H1 (cell line): Measurements from ENCODE around the gene CD48. TPM values are rescaled to one million over a fixed set of nuclear protein-coding genes. Genes with fewer than 3 reads are reported as not detected.
"Not testable (repeated sequence)": the region's sequence is repeated elsewhere in the genome, so short reads cannot be mapped to it uniquely, and the experiment has no call there.

ENCODE experiments used
- CTCF ChIA-PET: fragments of 300-600 bp; sonication (Branson Sonifier 250); formaldehyde crosslinking; loops from one replicate; lab custom pipeline; 2021; ENCODE audit not compliant: partially characterized antibody; lab: Charles Lee
- POLR2A ChIA-PET: fragments of 300-600 bp; sonication (Branson Sonifier 250); formaldehyde crosslinking; loops from one replicate; lab custom pipeline; 2021; ENCODE audit warnings: inconsistent platforms; ENCODE audit not compliant: partially characterized antibody; lab: Charles Lee
- DNase-seq, 2 experiments: peaks; one replicate each; pipeline versions ENCODE4 v3.0.0 to v3.0.0-alpha.2; 2010 to 2022; ENCODE audit warnings: low spot score in 2 of 2, low read depth in 1 of 2, mixed read lengths in 1 of 2
- FAIRE-seq: peaks from 2 replicates; lab custom pipeline; 2011; peaks lifted over from hg19 to GRCh38; lab: Jason Lieb, UNC
- H2AFZ ChIP-seq: 2 replicates; pipeline ENCODE4 v1.8.1; 2012; ENCODE audit warnings: low read length, inconsistent platforms
- H2AK5ac ChIP-seq: 2 replicates; pipeline ENCODE4 v1.6.1; 2013; ENCODE audit warnings: low read depth, low read length
- H2BK120ac ChIP-seq: replicated peaks from 2 replicates; pipeline ENCODE3; 2013; ENCODE audit warnings: low read depth, low read length, inconsistent platforms
- H2BK12ac ChIP-seq: 2 replicates; pipeline ENCODE4 v1.6.1; 2013; ENCODE audit warnings: low read depth, low read length
- H2BK15ac ChIP-seq: 2 replicates; pipeline ENCODE4 v1.6.1; 2013; ENCODE audit warnings: low read length
- H2BK20ac ChIP-seq: 2 replicates; pipeline ENCODE4 v1.6.1; 2013; ENCODE audit warnings: low read length
- H2BK5ac ChIP-seq: 2 replicates; pipeline ENCODE4 v1.6.1; 2013; ENCODE audit warnings: low read depth, low read length
- H3K14ac ChIP-seq: 2 replicates; pipeline ENCODE4 v1.6.1; 2013; ENCODE audit warnings: inconsistent platforms; ENCODE audit not compliant: insufficient read length
- H3K18ac ChIP-seq: 2 replicates; pipeline ENCODE4 v1.6.1; 2013; ENCODE audit warnings: low read length; ENCODE audit errors: extremely low read depth
- H3K23ac ChIP-seq: 2 replicates; pipeline ENCODE4 v1.6.1; 2013; ENCODE audit warnings: inconsistent platforms; ENCODE audit not compliant: insufficient read length
- H3K23me2 ChIP-seq: 2 replicates; pipeline ENCODE4 v1.6.1; 2013; ENCODE audit warnings: low read depth, low read length
- H3K27ac ChIP-seq: 2 replicates; pipeline ENCODE4 v1.6.1; 2011; ENCODE audit warnings: low read depth, low read length, inconsistent platforms
- H3K27me3 ChIP-seq, 4 experiments: replicated peaks in 1 of 4; 1 replicate in 1 of 4; 2 replicates in 3 of 4; pipeline versions ENCODE4 v1.6.1 to v1.8.1; 2011 to 2013; ENCODE audit warnings: low read length in 3 of 4, mild to moderate bottlenecking in 3 of 4, inconsistent platforms in 2 of 4, mixed read lengths in 2 of 4, moderate library complexity in 1 of 4; ENCODE audit not compliant: control insufficient read depth in 3 of 4, insufficient read depth in 3 of 4; ENCODE audit errors: extremely low read depth in 1 of 4
- H3K36me3 ChIP-seq, 4 experiments: 2 replicates each; pipeline versions ENCODE4 v1.6.1 to v1.8.1; 2011 to 2013; ENCODE audit warnings: mild to moderate bottlenecking in 4 of 4, low read length in 3 of 4, moderate library complexity in 2 of 4, control low read depth in 1 of 4, inconsistent platforms in 1 of 4; ENCODE audit not compliant: insufficient read depth in 4 of 4, control insufficient read depth in 2 of 4
- H3K4ac ChIP-seq: replicated peaks from 2 replicates; pipeline ENCODE3; 2013; ENCODE audit warnings: low read length, low read depth, mixed read lengths, inconsistent platforms; ENCODE audit not compliant: insufficient read length
- H3K4me1 ChIP-seq, 4 experiments: replicated peaks in 1 of 4; 1 replicate in 1 of 4; 2 replicates in 3 of 4; pipeline versions ENCODE4 v1.6.1 to v1.8.1; 2011 to 2013; ENCODE audit warnings: low read length in 3 of 4, inconsistent platforms in 2 of 4, mixed read lengths in 1 of 4; ENCODE audit not compliant: insufficient read depth in 4 of 4, control insufficient read depth in 3 of 4
- H3K4me2 ChIP-seq, 2 experiments: 2 replicates each; pipeline versions ENCODE4 v1.6.1 to v1.8.1; 2011 to 2013; ENCODE audit warnings: low read depth in 2 of 2, low read length in 2 of 2, control low read depth in 1 of 2, inconsistent platforms in 1 of 2, mild to moderate bottlenecking in 1 of 2; ENCODE audit not compliant: insufficient read depth in 1 of 2
- H3K4me3 ChIP-seq, 4 experiments: fragments of 200-600, 300-600 bp in 1 of 4; sonication (generic), shearing (Covaris generic), sonication (Bioruptor Twin) in 1 of 4; 2 replicates each; pipeline versions ENCODE4 v1.5.1 to v1.8.1; 2011 to 2016; ENCODE audit warnings: low read length in 4 of 4, low read depth in 3 of 4, control low read depth in 2 of 4, inconsistent platforms in 2 of 4, mild to moderate bottlenecking in 2 of 4, mixed read lengths in 1 of 4, moderate library complexity in 1 of 4; ENCODE audit not compliant: insufficient read depth in 2 of 4; ENCODE audit errors: extremely low read depth in 1 of 4
- H3K56ac ChIP-seq: replicated peaks from 2 replicates; pipeline ENCODE3; 2013; ENCODE audit warnings: low read depth, mild to moderate bottlenecking, mixed read lengths, low read length, inconsistent platforms; ENCODE audit not compliant: insufficient read length
- H3K79me1 ChIP-seq: 2 replicates; pipeline ENCODE4 v1.6.1; 2013; ENCODE audit warnings: low read depth, low read length, control low read depth
- H3K79me2 ChIP-seq, 2 experiments: 2 replicates each; pipeline versions ENCODE4 v1.6.1 to v1.8.1; 2012 to 2013; ENCODE audit warnings: low read length in 2 of 2, mild to moderate bottlenecking in 2 of 2, inconsistent platforms in 1 of 2; ENCODE audit not compliant: insufficient read depth in 2 of 2, control insufficient read depth in 1 of 2
- H3K9ac ChIP-seq, 4 experiments: replicated peaks in 1 of 4; 1 replicate in 1 of 4; 2 replicates in 3 of 4; pipeline versions ENCODE4 v1.6.1 to v1.8.1; 2011 to 2013; ENCODE audit warnings: low read depth in 3 of 4, low read length in 3 of 4, control low read depth in 2 of 4, mild to moderate bottlenecking in 2 of 4, moderate library complexity in 2 of 4, inconsistent platforms in 1 of 4; ENCODE audit errors: extremely low read depth in 1 of 4
- H3K9me3 ChIP-seq, 2 experiments: 2 replicates each; pipeline versions ENCODE4 v1.6.1 to v1.8.1; 2012 to 2013; ENCODE audit warnings: mild to moderate bottlenecking in 2 of 2, moderate library complexity in 2 of 2, control low read depth in 1 of 2, inconsistent platforms in 1 of 2, low read depth in 1 of 2, low read length in 1 of 2, mixed read lengths in 1 of 2; ENCODE audit not compliant: insufficient read depth in 2 of 2
- H4K20me1 ChIP-seq, 2 experiments: replicated peaks in 1 of 2; 2 replicates each; pipeline versions ENCODE3 to v1.8.1; 2011 to 2013; ENCODE audit warnings: inconsistent platforms in 2 of 2, low read length in 2 of 2, mild to moderate bottlenecking in 1 of 2; ENCODE audit not compliant: insufficient read depth in 2 of 2, control insufficient read depth in 1 of 2
- H4K5ac ChIP-seq: 2 replicates; pipeline ENCODE4 v1.6.1; 2013; ENCODE audit warnings: low read length, low read depth, mixed read lengths, inconsistent platforms; ENCODE audit not compliant: insufficient read length
- H4K8ac ChIP-seq: 2 replicates; pipeline ENCODE4 v1.8.0; 2013; ENCODE audit warnings: mild to moderate bottlenecking, moderate library complexity, low read length, inconsistent platforms; ENCODE audit not compliant: insufficient read depth; ENCODE audit errors: extremely low read depth
- H4K91ac ChIP-seq: replicated peaks from 2 replicates; pipeline ENCODE3; 2013; ENCODE audit warnings: low read length, mixed read lengths, inconsistent platforms; ENCODE audit not compliant: insufficient read length
- CTCF ChIP-seq, 3 experiments: IDR thresholded peaks; 1 replicate in 2 of 3; 2 replicates in 1 of 3; pipeline versions ENCODE4 v1.5.1 to v1.6.1; 2011; ENCODE audit warnings: low read length in 3 of 3, mild to moderate bottlenecking in 3 of 3, inconsistent platforms in 2 of 3, low read depth in 1 of 3, moderate library complexity in 1 of 3; ENCODE audit not compliant: insufficient read depth in 1 of 3; ENCODE audit errors: control extremely low read depth in 1 of 3
- RAD21 ChIP-seq, 2 experiments: IDR thresholded peaks in 1 of 2; conservative IDR thresholded peaks in 1 of 2; 2 replicates each; pipeline ENCODE4 v1.6.1; 2011; ENCODE audit warnings: low read depth in 2 of 2, low read length in 2 of 2, improper control_type of control experiment in 1 of 2, inconsistent platforms in 1 of 2, mild to moderate bottlenecking in 1 of 2, moderate library complexity in 1 of 2
- WGBS, 2 experiments: shearing (Covaris generic) in 1 of 2; methylation state at CpG; one replicate each; pipeline versions ENCODE4 v1.1.6 to v1.1.7; 2013 to 2015; ENCODE audit warnings: low lambda C conversion rate in 2 of 2, mixed read lengths in 2 of 2, inconsistent platforms in 1 of 2, low coverage in 1 of 2, missing lambda C conversion rate in 1 of 2; ENCODE audit not compliant: insufficient replicate concordance in 2 of 2, insufficient coverage in 1 of 2, insufficient read length in 1 of 2; ENCODE audit errors: extremely low coverage in 1 of 2, missing lambda C conversion rate in 1 of 2; 5-methylcytosine and 5-hydroxymethylcytosine counted together
- polyA plus RNA-seq, 7 experiments: library from polyadenylated mRNA; depleted of rRNA in 3 of 7; stranded (reverse) in 5 of 7; unstranded in 2 of 7; fragments of >200 nt in 5 of 7; fragments of 200-250 nt in 2 of 7; gene quantifications; 1 replicate in 5 of 7; 2 replicates in 1 of 7; 4 replicates in 1 of 7; pipeline versions ENCODE4 v1.2.1 to v1.2.3, GENCODE V29; 2011 to 2013; ENCODE audit warnings: missing spikeins in 2 of 7, mixed read lengths in 2 of 7
- total RNA-seq: library from RNA; stranded (reverse); fragmentation: NEBNext Ultra II Directional; extraction: Animal tissue kit (Norgen Biotek cat#: 25700); gene quantifications from 2 replicates; pipeline ENCODE4 v1.2.1, GENCODE V29; 2021

Gene CD48
- total and polyA plus RNA-seq, 2 of the 8 experiments (the other 6 are each of a cell fraction or from before 2014, with no cell fraction given) = 0.08 TPM; not detected in 1

- H2AK5ac ChIP-seq, H2BK5ac ChIP-seq, POLR2A ChIA-PET, DNase-seq, H3K79me1 ChIP-seq, H3K4me3 ChIP-seq, H3K18ac ChIP-seq, H3K27ac ChIP-seq, H2AFZ ChIP-seq, H2BK15ac ChIP-seq, H2BK12ac ChIP-seq, H3K56ac ChIP-seq, H3K9me3 ChIP-seq, H3K27me3 ChIP-seq, H2BK20ac ChIP-seq, H3K23me2 ChIP-seq, H4K20me1 ChIP-seq, H4K8ac ChIP-seq, H3K4me2 ChIP-seq, H3K79me2 ChIP-seq, H3K9ac ChIP-seq, H3K14ac ChIP-seq, FAIRE-seq, H3K36me3 ChIP-seq, H3K4ac ChIP-seq, H2BK120ac ChIP-seq, H4K5ac ChIP-seq, H3K23ac ChIP-seq, H4K91ac ChIP-seq, H3K4me1 ChIP-seq: not testable (repeated sequence)
- CTCF ChIA-PET = interaction anchor here (0.9 to 2.5 kb wide), 9 partner anchors 11 to 259 kb away, joined by 3 to 8 read pairs (median 3); no protein-coding TSS in a partner anchor
- TF ChIP-seq RAD21 (IDR thresholded peaks at IDR 0.05 in 1 of 2, conservative IDR thresholded peaks at IDR 0.05 in 1 of 2; ENCODE audit: low read depth in 2 of 2, low read length in 2 of 2) (peak; percentile 40 to 57), CTCF (IDR thresholded peaks at IDR 0.05; ENCODE audit: control extremely low read depth in 1 of 3, insufficient read depth in 1 of 3, low read depth in 1 of 3, low read length in 3 of 3) (peak; percentile 32 to 79 (median 46))
- 96% methylated on average over 10 of the region's 10 CpGs; no CpG with 5 or more reads in 1 of the 2 experiments for WGBS, 2 experiments
These were observed 19.2 kb downstream of the CD48 start for GRCh38 chr1:160692390-160692789.
